GM18873 (cell line): ENCODE data around the gene MT1M.
"Not testable (repeated sequence)": the region's sequence is repeated elsewhere in the genome, so short reads cannot be mapped to it uniquely, and the experiment has no call there.

ENCODE experiments used
- ATAC-seq: cut with Tn5 transposase; IDR thresholded peaks from one replicate; pipeline ENCODE4 v1.9.1; 2021; ENCODE audit warnings: mild to moderate bottlenecking, moderate library complexity, moderate number of reproducible peaks; ENCODE audit not compliant: unreplicated experiment, low FRiP score

Gene MT1M

GRCh38 chr16:56608043-56608875, 24.2 kb upstream of the MT1M start, which contains the start of gene MT2A:
Gene MT2A (plus strand): TSS chr16:56608584. CDS start chr16:56608656, 72 bp downstream.
- ATAC-seq: peak; percentile 77

GRCh38 chr16:56608876-56609462, 23.5 kb upstream of the MT1M start:
- ATAC-seq: no peak

- ATAC-seq: no peak
These were observed 23.0 kb upstream of the MT1M start for GRCh38 chr16:56609463-56609921.

GRCh38 chr16:56610017-56610608, 22.3 kb upstream of the MT1M start:
- ATAC-seq: no peak

GRCh38 chr16:56610609-56611111, 21.8 kb upstream of the MT1M start:
- no peak for ATAC-seq

GRCh38 chr16:56611281-56611833, 21.1 kb upstream of the MT1M start:
- ATAC-seq: no peak

GRCh38 chr16:56613706-56614105, 18.8 kb upstream of the MT1M start:
- no peak for ATAC-seq

GRCh38 chr16:56614549-56614991, 17.9 kb upstream of the MT1M start:
- ATAC-seq: no peak

GRCh38 chr16:56615353-56615752, 17.1 kb upstream of the MT1M start:
- ATAC-seq: no peak

GRCh38 chr16:56616608-56617211, 15.7 kb upstream of the MT1M start:
- ATAC-seq: no peak

GRCh38 chr16:56617212-56618085, 15.0 kb upstream of the MT1M start:
- no peak for ATAC-seq

GRCh38 chr16:56618138-56618537, 14.3 kb upstream of the MT1M start:
- no peak for ATAC-seq

GRCh38 chr16:56620339-56620897, 12.0 kb upstream of the MT1M start:
- no peak for ATAC-seq

GRCh38 chr16:56621665-56622445, 10.6 kb upstream of the MT1M start:
- ATAC-seq: not testable (repeated sequence)

- not testable (repeated sequence) for ATAC-seq
These were observed 9.3 kb upstream of the MT1M start for GRCh38 chr16:56623184-56623583.

- no peak for ATAC-seq
These were observed 8.8 kb upstream of the MT1M start for GRCh38 chr16:56623637-56624036.

- ATAC-seq: no peak
These were observed 7.1 kb upstream of the MT1M start, which contains the start of gene MT1E for GRCh38 chr16:56625140-56625942. Gene MT1E (plus strand): TSS chr16:56625781. CDS start chr16:56625852, 71 bp downstream.
